Measurements from ENCODE around the gene SP140L. TPM values are rescaled to one million over a fixed set of nuclear protein-coding genes. Genes with fewer than 3 reads are reported as not detected.

The SP140L gene
- total RNA-seq, 1 experiment from 2014 or later, result 13.9 TPM

Other genes with a start within 250 kb of the SP140L start
- 11.5 and 15.4 TPM in 2 replicates for gene SP110, start 107.2 kb upstream of the SP140L start, total RNA-seq (2014; rRNA removed; shearing (Covaris generic))
- 0.11 TPM in 1 of 2 replicates, not detected in the other for gene SP140, start 101.5 kb upstream of the SP140L start, total RNA-seq (2014; rRNA removed; shearing (Covaris generic))
- 37.2 and 43.8 TPM in 2 replicates for gene SP100, start 89.0 kb downstream of the SP140L start, total RNA-seq (2014; rRNA removed; shearing (Covaris generic))